Measurements from ENCODE around the gene UBA3. TPM values are rescaled to one million over a fixed set of nuclear protein-coding genes. Genes with fewer than 3 reads are reported as not detected.
A peak's percentile ranks its signal among the peaks of the same experiment; 100 is the strongest.

The UBA3 gene
- total and polyA plus RNA-seq, 5 experiments from 2014 or later, result 35.1 to 80.1 (median 49.1) TPM

DNA sequence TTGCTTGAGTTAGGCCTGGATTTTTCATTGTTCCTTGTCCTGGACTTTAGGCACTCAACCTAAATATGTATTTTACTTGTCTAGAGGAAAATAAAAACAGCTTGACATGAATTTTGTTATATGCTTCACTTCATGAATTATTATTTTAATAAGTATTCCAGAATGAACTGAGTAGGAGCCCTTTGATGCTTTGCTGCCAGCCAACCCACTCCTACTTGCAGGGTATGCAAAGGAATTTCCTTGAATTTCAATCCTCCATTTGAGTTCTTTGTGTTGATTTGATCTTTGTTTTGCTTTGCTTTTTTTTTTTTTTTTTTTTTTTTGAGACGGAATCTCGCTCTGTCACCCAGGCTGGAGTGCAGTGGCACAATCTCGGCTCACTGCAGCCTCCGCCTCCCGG lies 16.1 kb upstream of the UBA3 start:
- POLR2A ChIA-PET, result interaction anchor here (1.3 to 2.5 kb wide), 2 partner anchors 8 to 12 kb away, joined by 3 to 10 read pairs; partner anchors contain the start of gene ARL6IP5
- DNase-seq, result no peak
- Mint-ChIP-seq H3K27ac (peak overlapping the region; percentile 79 to 98 (median 93)), H3K4me3 (peak overlapping the region in 8 of 10 donors; percentile 40 to 93 (median 70)), H3K27me3 (no peaks in the 10 kb centered on the region), H3K9me3 (no peaks in the 10 kb centered on the region), H3K36me3 (peaks cover 0 to 48% (median 9%) of the 10 kb centered on the region in 3 donors), H3K4me1 (peaks cover 41 to 84% (median 78%) of the 10 kb centered on the region in 4 donors)
- no peak for ATAC-seq

- H3K27ac Mint-ChIP-seq, result peak overlapping the region; percentile 79 to 98 (median 93)
- H3K4me3 Mint-ChIP-seq, result peak overlapping the region; percentile 21 to 93 (median 76)
- peak in 1 of 2 donors; percentile 31 for ATAC-seq
- DNase-seq, result peak in 2 of 10 donors; percentile 15 to 22
- H3K4me1 Mint-ChIP-seq, result peaks cover 44 to 84% (median 82%) of the 10 kb centered on the region in 4 donors
- no peaks in the 10 kb centered on the region for H3K9me3 Mint-ChIP-seq
- peaks cover 0 to 50% (median 9%) of the 10 kb centered on the region in 3 donors for H3K36me3 Mint-ChIP-seq
- no peaks in the 10 kb centered on the region for H3K27me3 Mint-ChIP-seq
- POLR2A ChIA-PET, result interaction anchor here (0.7 to 2.5 kb wide), 5 partner anchors 9 to 43 kb away, joined by 3 to 10 read pairs (median 3); partner anchors contain the start of genes ARL6IP5 and TMF1
Observed at GRCh38 chr3:69095636-69096035, 15.5 kb upstream of the UBA3 start.

- H3K9me3 Mint-ChIP-seq, result no peaks in the 10 kb centered on the region
- ATAC-seq, result peak in 1 of 2 donors; percentile 6
- POLR2A ChIA-PET, result interaction anchor here (1.0 to 4.3 kb wide), 4 partner anchors 10 to 42 kb away, joined by 3 to 30 read pairs (median 8); partner anchors contain the start of genes ARL6IP5 and TMF1
- H3K4me3 Mint-ChIP-seq, result peak overlapping the region; percentile 41 to 93 (median 75)
- H3K36me3 Mint-ChIP-seq, result peaks cover 0 to 54% (median 8%) of the 10 kb centered on the region in 3 donors
- no peaks in the 10 kb centered on the region for H3K27me3 Mint-ChIP-seq
- peaks cover 44 to 87% (median 85%) of the 10 kb centered on the region in 4 donors for H3K4me1 Mint-ChIP-seq
- H3K27ac Mint-ChIP-seq, result peak overlapping the region; percentile 89 to 98 (median 97)
- DNase-seq, result no peak
Observed at GRCh38 chr3:69094467-69095205, 14.5 kb upstream of the UBA3 start.

- POLR2A ChIA-PET, result interaction anchor here (0.7 to 4.3 kb wide), 9 partner anchors 8 to 1380 kb away, joined by 4 to 30 read pairs (median 7); partner anchors contain the start of genes ARL6IP5, EOGT, TMF1 and UBA3
- ATAC-seq (peak; percentile 68 to 86), DNase-seq (peak in 5 of 10 donors; percentile 31 to 67 (median 58))
- Mint-ChIP-seq H3K27ac (peak overlapping the region; percentile 89 to 98 (median 96)), H3K27me3 (no peaks in the 10 kb centered on the region), H3K4me1 (peaks cover 40 to 97% (median 82%) of the 10 kb centered on the region in 4 donors), H3K9me3 (no peaks in the 10 kb centered on the region), H3K36me3 (peaks cover 0 to 48% (median 4%) of the 10 kb centered on the region in 3 donors), H3K4me3 (peak overlapping the region; percentile 63 to 93 (median 84))
Observed at GRCh38 chr3:69092030-69092516, 11.9 kb upstream of the UBA3 start.

- no peak for DNase-seq
- Mint-ChIP-seq H3K27ac (peak overlapping the region; percentile 89 to 98 (median 96)), H3K4me3 (peak overlapping the region; percentile 63 to 93 (median 84)), H3K4me1 (peaks cover 39 to 92% (median 79%) of the 10 kb centered on the region in 4 donors), H3K9me3 (no peaks in the 10 kb centered on the region), H3K36me3 (peaks cover 0 to 44% (median 4%) of the 10 kb centered on the region in 3 donors), H3K27me3 (no peaks in the 10 kb centered on the region)
- ATAC-seq, result peak in 1 of 2 donors; percentile 4
- POLR2A ChIA-PET, result interaction anchor here (0.6 to 4.3 kb wide), 11 partner anchors 7 to 1380 kb away, joined by 3 to 30 read pairs (median 7); partner anchors contain the start of genes ARL6IP5, EOGT, TMF1 and UBA3
Observed at GRCh38 chr3:69091389-69092029, 11.3 kb upstream of the UBA3 start.

DNA sequence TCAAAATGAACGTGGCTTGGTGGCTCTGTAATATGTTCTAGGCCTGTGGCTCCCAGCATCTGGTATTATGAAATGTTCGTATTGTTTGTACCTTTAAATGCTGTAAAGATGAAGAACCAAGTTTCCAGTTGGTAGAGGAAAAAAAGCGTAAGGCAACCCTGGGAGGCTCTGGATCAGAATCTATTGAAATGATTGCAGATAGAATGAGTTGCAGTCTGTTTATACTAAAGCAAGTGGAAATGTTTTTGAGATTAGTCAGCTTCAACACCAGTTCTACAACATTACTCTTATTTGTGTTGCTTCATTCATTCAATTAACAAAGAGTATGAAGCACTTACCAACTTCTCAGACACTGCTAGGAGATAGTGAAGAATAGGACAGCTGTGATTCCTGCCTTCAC lies 9.9 kb upstream of the UBA3 start:
- no peaks in the 10 kb centered on the region for H3K9me3 Mint-ChIP-seq
- peak overlapping the region; percentile 55 to 98 (median 92) for H3K27ac Mint-ChIP-seq
- ATAC-seq (no peak), DNase-seq (no peak)
- no peaks in the 10 kb centered on the region for H3K27me3 Mint-ChIP-seq
- peaks cover 34 to 84% (median 73%) of the 10 kb centered on the region in 4 donors for H3K4me1 Mint-ChIP-seq
- peaks cover 0 to 35% (median 7%) of the 10 kb centered on the region in 3 donors for H3K36me3 Mint-ChIP-seq
- POLR2A ChIA-PET, result interaction anchor here (0.7 to 4.2 kb wide), 6 partner anchors 9 to 50 kb away, joined by 4 to 28 read pairs (median 6); partner anchors contain the start of gene UBA3
- H3K4me3 Mint-ChIP-seq, result peak overlapping the region; percentile 29 to 93 (median 59)

DNA sequence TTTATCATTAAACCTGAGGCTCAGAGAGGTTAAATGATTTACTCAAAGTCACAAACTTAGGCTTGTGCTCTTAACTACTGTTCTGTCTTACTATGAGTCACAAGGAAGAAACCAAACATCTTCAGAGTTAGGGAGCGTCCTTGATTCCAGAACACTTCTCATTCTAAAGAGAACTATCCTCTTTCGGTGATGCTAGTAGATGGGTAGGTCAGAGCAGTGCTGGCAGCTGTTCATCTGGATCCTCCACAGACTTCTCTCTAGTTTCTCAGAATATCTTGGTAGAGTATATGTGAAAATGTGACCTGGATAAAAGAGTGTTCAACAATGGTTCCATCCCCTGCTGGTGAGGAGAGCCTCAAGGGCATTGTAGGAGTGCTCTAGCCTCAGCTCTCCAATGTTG lies 7.9 kb upstream of the UBA3 start:
- Mint-ChIP-seq H3K27ac (peak overlapping the region; percentile 85 to 98 (median 90)), H3K36me3 (peaks cover 0 to 22% (median 7%) of the 10 kb centered on the region in 3 donors), H3K4me1 (peaks cover 37 to 82% (median 71%) of the 10 kb centered on the region in 4 donors), H3K9me3 (no peaks in the 10 kb centered on the region), H3K27me3 (no peaks in the 10 kb centered on the region), H3K4me3 (peak overlapping the region; percentile 56 to 98 (median 86))
- DNase-seq (no peak), ATAC-seq (no peak)
- POLR2A ChIA-PET, result interaction anchor here (0.9 to 1.5 kb wide), 2 partner anchors 18 to 36 kb away, joined by 3 to 6 read pairs; partner anchors contain the start of gene TMF1

GRCh38 chr3:69087030-69087791 lies 7.0 kb upstream of the UBA3 start:
- H3K36me3 Mint-ChIP-seq, result peaks cover 0 to 22% (median 7%) of the 10 kb centered on the region in 3 donors
- peak overlapping the region; percentile 66 to 98 (median 86) for H3K4me3 Mint-ChIP-seq
- H3K4me1 Mint-ChIP-seq, result peaks cover 43 to 82% (median 69%) of the 10 kb centered on the region in 4 donors
- ATAC-seq (no peak), DNase-seq (no peak)
- POLR2A ChIA-PET, result interaction anchor here (0.9 to 6.8 kb wide), 3 partner anchors 10 to 36 kb away, joined by 3 to 63 read pairs (median 5); partner anchors contain the start of gene TMF1
- H3K27ac Mint-ChIP-seq, result peak overlapping the region in 9 of 10 donors; percentile 65 to 98 (median 80)
- no peaks in the 10 kb centered on the region for H3K27me3 Mint-ChIP-seq
- no peaks in the 10 kb centered on the region for H3K9me3 Mint-ChIP-seq

- peaks cover 0 to 20% (median 7%) of the 10 kb centered on the region in 3 donors for H3K36me3 Mint-ChIP-seq
- ATAC-seq (peak in 1 of 2 donors; percentile 5), DNase-seq (peak in 8 of 10 donors; percentile 32 to 71 (median 42))
- H3K27ac Mint-ChIP-seq, result peak overlapping the region; percentile 84 to 99 (median 98)
- no peaks in the 10 kb centered on the region for H3K27me3 Mint-ChIP-seq
- POLR2A ChIA-PET, result interaction anchor here (1.2 to 6.8 kb wide), 6 partner anchors 11 to 42 kb away, joined by 3 to 63 read pairs (median 6); partner anchors contain the start of gene TMF1
- H3K9me3 Mint-ChIP-seq, result no peaks in the 10 kb centered on the region
- peak overlapping the region; percentile 93 to 99 (median 97) for H3K4me3 Mint-ChIP-seq
- H3K4me1 Mint-ChIP-seq, result peaks cover 43 to 82% (median 70%) of the 10 kb centered on the region in 4 donors
Observed at GRCh38 chr3:69085833-69086722, 5.9 kb upstream of the UBA3 start.

- DNase-seq (peak in 3 of 10 donors; percentile 19 to 27 (median 22)), ATAC-seq (peak; percentile 7)
- H3K4me3 Mint-ChIP-seq, result peak overlapping the region; percentile 93 to 99 (median 97)
- no peaks in the 10 kb centered on the region for H3K27me3 Mint-ChIP-seq
- peak overlapping the region; percentile 84 to 99 (median 98) for H3K27ac Mint-ChIP-seq
- peaks cover 0 to 14% (median 7%) of the 10 kb centered on the region in 3 donors for H3K36me3 Mint-ChIP-seq
- peaks cover 39 to 83% (median 67%) of the 10 kb centered on the region in 4 donors for H3K4me1 Mint-ChIP-seq
- POLR2A ChIA-PET, result interaction anchor here (0.6 to 6.8 kb wide), 14 partner anchors 7 to 72 kb away, joined by 3 to 63 read pairs (median 6); partner anchors contain the start of genes EOGT and TMF1
- H3K9me3 Mint-ChIP-seq, result no peaks in the 10 kb centered on the region
Observed at GRCh38 chr3:69085168-69085832, 5.1 kb upstream of the UBA3 start.

All from naive thymus-derived CD8-positive, alpha-beta T cell (primary cell).